HepG2 (cell line): ENCODE measurements around the gene ATP6V0D1. TPM values are rescaled to one million over a fixed set of nuclear protein-coding genes. Genes with fewer than 3 reads are reported as not detected.

ENCODE experiments used
- CSRNP1 ChIP-seq: sonication (generic); formaldehyde crosslinking; IDR thresholded peaks from 2 replicates; pipeline ENCODE4 v1.8.1; 2023; ENCODE audit warnings: mild to moderate bottlenecking, missing genetic modification reagents
- FOXM1 ChIP-seq: sonication (generic); formaldehyde crosslinking; IDR thresholded peaks from 2 replicates; pipeline ENCODE4 v1.5.0; 2020; ENCODE audit warnings: missing genetic modification reagents
- JUNB ChIP-seq: sonication (generic); formaldehyde crosslinking; IDR thresholded peaks from 2 replicates; pipeline ENCODE4 v1.8.0; 2022; ENCODE audit warnings: missing genetic modification reagents, mild to moderate bottlenecking, borderline replicate concordance
- KDM5B ChIP-seq: sonication (generic); formaldehyde crosslinking; IDR thresholded peaks from 2 replicates; pipeline ENCODE4 v1.4.0; 2020; ENCODE audit warnings: missing genetic modification reagents, mild to moderate bottlenecking, borderline replicate concordance
- MEF2D ChIP-seq: sonication (generic); formaldehyde crosslinking; IDR thresholded peaks from 2 replicates; pipeline ENCODE4 v1.5.1; 2020; ENCODE audit warnings: mild to moderate bottlenecking, missing genetic modification reagents
- NAIF1 ChIP-seq: sonication (generic); formaldehyde crosslinking; IDR thresholded peaks from 2 replicates; pipeline ENCODE4 v1.5.0; 2020; ENCODE audit warnings: mild to moderate bottlenecking, missing genetic modification reagents, borderline replicate concordance
- ONECUT2 ChIP-seq: sonication (generic); formaldehyde crosslinking; IDR thresholded peaks from 2 replicates; pipeline ENCODE4 v1.4.0; 2020; ENCODE audit warnings: missing genetic modification reagents
- SMAD9 ChIP-seq: sonication (generic); formaldehyde crosslinking; IDR thresholded peaks from 2 replicates; pipeline ENCODE4 v1.5.1; 2020; ENCODE audit warnings: mild to moderate bottlenecking, missing genetic modification reagents
- TBX2 ChIP-seq: sonication (generic); formaldehyde crosslinking; IDR thresholded peaks from 2 replicates; pipeline ENCODE4 v1.5.0; 2020; ENCODE audit warnings: missing genetic modification reagents, mild to moderate bottlenecking, borderline replicate concordance
- TEAD3 ChIP-seq: optimal IDR thresholded peaks from 2 replicates; pipeline ENCODE3; 2016; ENCODE audit warnings: borderline replicate concordance
- U2AF1 ChIP-seq: fragments of 200-400 bp; formaldehyde crosslinking; optimal IDR thresholded peaks from 2 replicates; pipeline ENCODE3; 2017; ENCODE audit warnings: mild to moderate bottlenecking, low read depth, low read length
- YEATS4 ChIP-seq: sonication (generic); formaldehyde crosslinking; IDR thresholded peaks from 2 replicates; pipeline ENCODE4 v1.4.0; 2020; ENCODE audit warnings: missing genetic modification reagents, borderline replicate concordance
- ZFP36L2 ChIP-seq: sonication (generic); formaldehyde crosslinking; IDR thresholded peaks from 2 replicates; pipeline ENCODE4 v1.4.0; 2020; ENCODE audit warnings: missing genetic modification reagents
- ZFP41 ChIP-seq: sonication (generic); formaldehyde crosslinking; IDR thresholded peaks from 2 replicates; pipeline ENCODE4 v1.4.0; 2020; ENCODE audit warnings: mild to moderate bottlenecking, missing genetic modification reagents, borderline replicate concordance
- ZKSCAN5 ChIP-seq: sonication (generic); formaldehyde crosslinking; IDR thresholded peaks from 2 replicates; pipeline ENCODE4 v1.5.1; 2020; ENCODE audit warnings: mild to moderate bottlenecking, missing genetic modification reagents
- ZNF256 ChIP-seq: sonication (generic); formaldehyde crosslinking; conservative IDR thresholded peaks from 2 replicates; pipeline ENCODE4 v1.4.0; 2020; ENCODE audit warnings: missing genetic modification reagents
- ZNF326 ChIP-seq: sonication (generic); formaldehyde crosslinking; IDR thresholded peaks from 2 replicates; pipeline ENCODE4 v1.4.0; 2020; ENCODE audit warnings: missing genetic modification reagents, borderline replicate concordance
- ZNF609 ChIP-seq: sonication (generic); formaldehyde crosslinking; IDR thresholded peaks from 2 replicates; pipeline ENCODE4 v1.4.0; 2020; ENCODE audit warnings: mild to moderate bottlenecking, missing genetic modification reagents, borderline replicate concordance
- ZNF616 ChIP-seq: sonication (generic); formaldehyde crosslinking; IDR thresholded peaks from 2 replicates; pipeline ENCODE4 v1.5.0; 2020; ENCODE audit warnings: low read depth, mild to moderate bottlenecking, missing genetic modification reagents
- ZNF687 ChIP-seq: sonication (generic); formaldehyde crosslinking; IDR thresholded peaks from 2 replicates; pipeline ENCODE4 v1.5.1; 2020; ENCODE audit warnings: mild to moderate bottlenecking, missing genetic modification reagents, moderate library complexity
- polyA plus RNA-seq, 8 experiments: library from polyadenylated mRNA; depleted of rRNA in 3 of 8; stranded (reverse) in 7 of 8; unstranded in 1 of 8; fragments of >200 nt; fragmentation: Illumina TruSeq in 4 of 8; extraction: Trizol in 4 of 8; gene quantifications; 2 replicates each; pipeline versions ENCODE4 v1.2.1 to v1.2.3, GENCODE V29; 2011 to 2016; ENCODE audit warnings: low read depth in 4 of 8, missing spikeins in 1 of 8, mixed read lengths in 1 of 8; ENCODE audit not compliant: insufficient read depth in 1 of 8
- total RNA-seq, 5 experiments: library from RNA; depleted of rRNA; stranded (reverse); fragments of >200 nt; fragmentation: Illumina TruSeq; extraction: Trizol; gene quantifications; 2 replicates each; pipeline ENCODE4 v1.2.3, GENCODE V29; 2016; ENCODE audit warnings: low read depth in 1 of 5

Gene ATP6V0D1
- total and polyA plus RNA-seq, 2 of the 13 experiments (the other 11 are each of a cell fraction or from before 2014, with no cell fraction given), result 51.1 to 61.3 TPM

- peak; percentile 79 for TF ChIP-seq ZNF609
- peak; percentile 84 for TF ChIP-seq MEF2D
- no peak for TF ChIP-seq ONECUT2
- TF ChIP-seq JUNB (CRISPR knock-in tag), result no peak
- no peak for TF ChIP-seq ZNF616 (CRISPR knock-in tag)
- TF ChIP-seq TEAD3 (CRISPR knock-in tag), result peak; percentile 87
- TF ChIP-seq ZNF326 (CRISPR knock-in tag), result no peak
- TF ChIP-seq YEATS4 (CRISPR knock-in tag), result peak; percentile 77; the same call in 1 of the 2 replicates
- no peak for TF ChIP-seq U2AF1
- no peak for TF ChIP-seq SMAD9 (CRISPR knock-in tag)
- no peak for TF ChIP-seq NAIF1 (CRISPR knock-in tag)
- TF ChIP-seq ZNF256 (CRISPR knock-in tag), result 0 out of 2 replicates have a peak, but pooled peaks have one; percentile 42
- TF ChIP-seq TBX2, result peak; percentile 62
- TF ChIP-seq KDM5B, result peak; percentile 69
- TF ChIP-seq ZFP36L2 (CRISPR knock-in tag), result no peak
- peak; percentile 79 for TF ChIP-seq ZNF687 (CRISPR knock-in tag)
- TF ChIP-seq CSRNP1 (CRISPR knock-in tag), result peak; percentile 66; the same call in 1 of the 2 replicates
- peak; percentile 68 for TF ChIP-seq ZKSCAN5
- no peak for TF ChIP-seq FOXM1 (CRISPR knock-in tag)
- no peak for TF ChIP-seq ZFP41 (CRISPR knock-in tag)
Observed at GRCh38 chr16:67521095-67521804, 40.3 kb upstream of the ATP6V0D1 start (continued).
